ENCODE results near the gene MCF2L2. TPM values are rescaled to one million over a fixed set of nuclear protein-coding genes. Genes with fewer than 3 reads are reported as not detected.

MCF2L2 gene
- total RNA-seq, 1 donor from 2014 or later: 2.1 TPM

GRCh38 chr3:183435661-183436060 is 7.2 kb upstream of the MCF2L2 start:
- Mint-ChIP-seq H3K4me3 (no peak overlapping the region), H3K36me3 (ENCODE audit: low read depth) (peaks cover 3% of the 10 kb centered on the region), H3K4me1 (peaks cover 5% of the 10 kb centered on the region), H3K27ac (ENCODE audit: unreplicated experiment) (no peak overlapping the region), H3K9me3 (no peaks in the 10 kb centered on the region), H3K27me3 (ENCODE audit: low read depth) (peaks cover 37% of the 10 kb centered on the region)
- TF ChIP-seq CTCF (conservative IDR thresholded peaks at IDR 0.05): no peak
- no peak for DNase-seq (ENCODE audit: low read depth, low spot score)

- Mint-ChIP-seq H3K27me3 (ENCODE audit: low read depth) (peaks cover 44% of the 10 kb centered on the region), H3K27ac (ENCODE audit: unreplicated experiment) (no peak overlapping the region), H3K36me3 (ENCODE audit: low read depth) (peaks cover 3% of the 10 kb centered on the region), H3K4me1 (peaks cover 9% of the 10 kb centered on the region), H3K4me3 (no peak overlapping the region), H3K9me3 (no peaks in the 10 kb centered on the region)
- no peak for DNase-seq (ENCODE audit: low read depth, low spot score)
- no peak for TF ChIP-seq CTCF (conservative IDR thresholded peaks at IDR 0.05)
These were observed 6.6 kb upstream of the MCF2L2 start for GRCh38 chr3:183434992-183435391.

GRCh38 chr3:183434503-183434902 is 6.1 kb upstream of the MCF2L2 start:
- no peak for DNase-seq (ENCODE audit: low read depth, low spot score)
- peaks cover 3% of the 10 kb centered on the region for H3K36me3 Mint-ChIP-seq (ENCODE audit: low read depth)
- H3K27me3 Mint-ChIP-seq (ENCODE audit: low read depth): peaks cover 46% of the 10 kb centered on the region
- no peak for TF ChIP-seq CTCF (conservative IDR thresholded peaks at IDR 0.05)
- peaks cover 9% of the 10 kb centered on the region for H3K4me1 Mint-ChIP-seq
- no peak overlapping the region for H3K4me3 Mint-ChIP-seq
- H3K9me3 Mint-ChIP-seq: no peaks in the 10 kb centered on the region
- H3K27ac Mint-ChIP-seq (ENCODE audit: unreplicated experiment): no peak overlapping the region

GRCh38 chr3:183430325-183430957 is 2.0 kb upstream of the MCF2L2 start:
- no peaks in the 10 kb centered on the region for H3K9me3 Mint-ChIP-seq
- H3K27me3 Mint-ChIP-seq (ENCODE audit: low read depth): peaks cover 75% of the 10 kb centered on the region
- no peak overlapping the region for H3K27ac Mint-ChIP-seq (ENCODE audit: unreplicated experiment)
- peaks cover 18% of the 10 kb centered on the region for H3K4me1 Mint-ChIP-seq
- H3K4me3 Mint-ChIP-seq: peak overlapping the region; percentile 67
- no peak for TF ChIP-seq CTCF (conservative IDR thresholded peaks at IDR 0.05)
- no peak for DNase-seq (ENCODE audit: low read depth, low spot score)
- peaks cover 3% of the 10 kb centered on the region for H3K36me3 Mint-ChIP-seq (ENCODE audit: low read depth)

GRCh38 chr3:183427876-183428446 is 458 bp downstream of the MCF2L2 start:
- Mint-ChIP-seq H3K27ac (ENCODE audit: unreplicated experiment) (no peak overlapping the region), H3K4me1 (peaks cover 18% of the 10 kb centered on the region), H3K9me3 (no peaks in the 10 kb centered on the region), H3K27me3 (ENCODE audit: low read depth) (peaks cover 65% of the 10 kb centered on the region), H3K36me3 (ENCODE audit: low read depth) (peaks cover 3% of the 10 kb centered on the region), H3K4me3 (peak overlapping the region; percentile 83)
- TF ChIP-seq CTCF (conservative IDR thresholded peaks at IDR 0.05): no peak
- DNase-seq (ENCODE audit: low read depth, low spot score): peak; percentile 40
